ENCODE results near the gene MMP14. TPM values are rescaled to one million over a fixed set of nuclear protein-coding genes. Genes with fewer than 3 reads are reported as not detected.
"Not testable (repeated sequence)": the region's sequence is repeated elsewhere in the genome, so short reads cannot be mapped to it uniquely, and the experiment has no call there.

Gene MMP14
- total RNA-seq, 4 donors from 2014 or later = 106 to 161 (median 128) TPM

DNA sequence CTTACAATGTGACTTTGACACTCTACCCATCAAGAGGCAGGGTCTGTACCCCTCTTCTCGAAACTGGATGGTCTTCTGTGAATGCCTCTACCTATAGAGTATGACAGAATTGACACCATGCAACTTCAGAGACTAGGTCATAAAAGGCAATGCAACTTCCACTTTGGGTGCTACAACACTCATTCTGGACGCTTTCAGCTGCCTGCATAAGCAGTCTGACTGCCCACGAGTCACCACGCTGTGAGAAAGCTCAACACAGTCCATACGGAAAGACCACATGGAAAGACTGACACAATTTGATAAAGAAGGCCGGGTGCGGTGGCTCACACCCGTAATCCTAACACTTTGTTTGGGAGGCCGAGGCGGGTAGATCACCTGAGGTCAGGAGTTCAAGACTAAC is 36.0 kb upstream of the MMP14 start:
- TF ChIP-seq, protein P1, sequence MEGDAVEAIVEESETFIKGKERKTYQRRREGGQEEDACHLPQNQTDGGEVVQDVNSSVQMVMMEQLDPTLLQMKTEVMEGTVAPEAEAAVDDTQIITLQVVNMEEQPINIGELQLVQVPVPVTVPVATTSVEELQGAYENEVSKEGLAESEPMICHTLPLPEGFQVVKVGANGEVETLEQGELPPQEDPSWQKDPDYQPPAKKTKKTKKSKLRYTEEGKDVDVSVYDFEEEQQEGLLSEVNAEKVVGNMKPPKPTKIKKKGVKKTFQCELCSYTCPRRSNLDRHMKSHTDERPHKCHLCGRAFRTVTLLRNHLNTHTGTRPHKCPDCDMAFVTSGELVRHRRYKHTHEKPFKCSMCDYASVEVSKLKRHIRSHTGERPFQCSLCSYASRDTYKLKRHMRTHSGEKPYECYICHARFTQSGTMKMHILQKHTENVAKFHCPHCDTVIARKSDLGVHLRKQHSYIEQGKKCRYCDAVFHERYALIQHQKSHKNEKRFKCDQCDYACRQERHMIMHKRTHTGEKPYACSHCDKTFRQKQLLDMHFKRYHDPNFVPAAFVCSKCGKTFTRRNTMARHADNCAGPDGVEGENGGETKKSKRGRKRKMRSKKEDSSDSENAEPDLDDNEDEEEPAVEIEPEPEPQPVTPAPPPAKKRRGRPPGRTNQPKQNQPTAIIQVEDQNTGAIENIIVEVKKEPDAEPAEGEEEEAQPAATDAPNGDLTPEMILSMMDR (IDR thresholded peaks at IDR 0.05) = no peak
- TF ChIP-seq POLR2A (IDR thresholded peaks at IDR 0.05) (no peak), EP300 (IDR thresholded peaks at IDR 0.05) (no peak), POLR2AphosphoS5 (IDR thresholded peaks at IDR 0.05) (no peak)
- Histone ChIP-seq H3K4me1 (no peaks in the 10 kb centered on the region), H3K9me3 (no peaks in the 10 kb centered on the region), H3K27ac (no peak overlapping the region), H3K27me3 (no peaks in the 10 kb centered on the region), H3K36me3 (no peaks in the 10 kb centered on the region), H3K4me3 (no peak overlapping the region)
- DNase-seq (ENCODE audit: low spot score in 2 of 2) = no peak
- 90% methylated on average over 10 of the region's 10 CpGs for WGBS

DNA sequence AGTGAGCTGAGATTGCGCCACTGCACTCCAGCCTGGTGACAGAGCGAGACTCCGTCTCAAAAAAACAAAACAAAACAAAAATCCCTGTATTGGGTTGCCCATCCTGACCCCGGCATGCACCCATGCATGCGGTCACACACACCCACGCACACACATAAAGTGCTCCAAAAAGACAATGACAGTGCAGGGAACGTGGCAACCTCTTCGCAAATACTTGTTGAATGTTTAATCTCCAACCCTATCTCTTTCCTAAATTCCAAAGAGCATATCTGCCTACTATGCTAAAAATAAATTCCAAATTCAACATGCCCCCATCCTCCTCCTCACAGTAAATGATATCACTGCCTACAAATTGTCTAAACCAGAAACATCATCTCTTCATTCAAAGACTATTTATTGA is 34.7 kb upstream of the MMP14 start:
- no peak overlapping the region for H3K27ac ChIP-seq
- DNase-seq (ENCODE audit: low spot score in 2 of 2) = no peak
- H3K36me3 ChIP-seq = no peaks in the 10 kb centered on the region
- TF ChIP-seq, protein P1 (IDR thresholded peaks at IDR 0.05) = no peak
- TF ChIP-seq POLR2AphosphoS5 (IDR thresholded peaks at IDR 0.05) = no peak
- H3K9me3 ChIP-seq = no peaks in the 10 kb centered on the region
- no peaks in the 10 kb centered on the region for H3K4me1 ChIP-seq
- H3K4me3 ChIP-seq = no peak overlapping the region
- H3K27me3 ChIP-seq = no peaks in the 10 kb centered on the region
- 85% methylated on average over 8 of the region's 8 CpGs for WGBS

DNA sequence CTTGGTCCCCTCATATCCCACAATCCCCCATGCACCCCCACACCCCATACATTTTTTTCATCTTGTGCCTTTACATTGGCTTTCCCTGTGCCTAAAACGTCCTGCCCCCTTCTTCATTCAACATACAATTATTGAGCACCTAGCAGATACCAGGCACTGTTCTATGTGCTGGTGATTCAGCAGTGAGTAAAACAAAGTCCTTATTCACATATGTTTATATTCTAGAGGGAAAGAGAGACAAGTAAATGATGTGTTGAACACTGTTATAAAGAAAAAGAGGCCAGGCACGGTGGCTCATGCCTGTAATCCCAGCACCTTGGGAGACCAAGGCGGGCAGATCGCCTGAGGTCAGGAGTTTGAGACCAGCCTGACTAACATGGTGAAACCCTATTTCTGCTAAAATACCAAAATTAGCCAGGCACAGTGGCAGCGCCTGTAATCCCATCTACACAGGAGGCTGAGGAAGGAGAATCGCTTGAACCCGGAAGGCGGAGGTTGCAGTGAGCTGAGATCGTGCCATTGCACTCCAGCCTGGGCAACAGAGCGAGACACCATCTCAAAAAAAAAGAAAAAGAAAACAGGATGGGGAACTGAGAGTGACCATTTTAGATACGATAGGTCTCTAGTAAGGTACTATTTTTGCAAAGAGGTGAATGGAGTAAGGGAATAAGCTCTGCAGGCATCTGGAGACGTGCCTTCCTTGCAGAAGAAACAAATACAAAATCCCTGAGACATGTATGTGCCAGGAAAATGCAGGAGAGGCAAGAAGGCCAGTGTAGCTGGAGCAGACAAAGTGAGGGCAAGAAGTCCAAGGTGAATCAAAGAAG is 33.3 kb upstream of the MMP14 start:
- H3K4me3 ChIP-seq = no peak overlapping the region
- no peaks in the 10 kb centered on the region for H3K36me3 ChIP-seq
- WGBS = 76% methylated on average over 12 of the region's 12 CpGs
- H3K27ac ChIP-seq = no peak overlapping the region
- H3K4me1 ChIP-seq = no peaks in the 10 kb centered on the region
- no peaks in the 10 kb centered on the region for H3K27me3 ChIP-seq
- H3K9me3 ChIP-seq = no peaks in the 10 kb centered on the region
- DNase-seq (ENCODE audit: low spot score in 2 of 2) = no peak
- TF ChIP-seq, protein P1 (IDR thresholded peaks at IDR 0.05) = no peak
- TF ChIP-seq POLR2A (IDR thresholded peaks at IDR 0.05) = no peak
- TF ChIP-seq EP300 (IDR thresholded peaks at IDR 0.05) = no peak
- no peak for TF ChIP-seq POLR2AphosphoS5 (IDR thresholded peaks at IDR 0.05)

DNA sequence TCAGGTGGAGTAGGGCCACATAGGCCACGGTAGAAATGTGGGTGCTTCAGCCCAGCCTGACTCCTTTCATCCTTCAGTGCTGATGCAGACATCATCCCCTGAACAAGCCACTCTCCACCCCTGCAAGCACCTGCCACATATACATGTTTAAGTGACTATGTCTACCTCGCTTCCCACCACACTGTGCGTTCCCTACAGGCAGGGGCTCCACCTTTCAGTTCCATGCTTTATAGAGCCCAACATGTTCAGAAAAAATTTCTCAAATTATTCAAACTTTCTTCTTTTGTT is 32.8 kb upstream of the MMP14 start:
- H3K9me3 ChIP-seq = no peaks in the 10 kb centered on the region
- H3K36me3 ChIP-seq = no peaks in the 10 kb centered on the region
- no peaks in the 10 kb centered on the region for H3K27me3 ChIP-seq
- H3K4me1 ChIP-seq = no peaks in the 10 kb centered on the region
- H3K4me3 ChIP-seq = no peak overlapping the region
- no peak for DNase-seq (ENCODE audit: low spot score in 2 of 2)
- TF ChIP-seq POLR2A (IDR thresholded peaks at IDR 0.05) = no peak
- no peak for TF ChIP-seq EP300 (IDR thresholded peaks at IDR 0.05)
- no peak overlapping the region for H3K27ac ChIP-seq
- WGBS = 84% methylated on average over 3 of the region's 3 CpGs

DNA sequence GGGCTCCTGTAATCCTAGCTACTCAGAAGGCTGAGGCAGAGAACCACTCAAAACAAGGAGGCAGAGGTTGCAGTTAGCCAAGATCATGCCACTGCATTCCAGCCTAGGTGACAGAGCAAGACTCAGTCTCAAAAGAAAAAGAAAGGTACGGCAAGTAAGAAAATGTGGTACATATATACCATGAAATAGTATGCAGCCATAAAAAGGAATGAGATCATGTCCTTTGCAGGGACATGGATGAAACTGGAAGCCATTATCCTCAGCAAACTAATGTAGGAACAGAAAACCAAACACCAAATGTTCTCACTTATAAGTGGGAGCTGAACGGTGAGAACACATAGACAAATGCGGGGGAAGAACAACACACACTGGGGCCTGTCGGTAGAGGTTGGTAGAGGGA is 31.1 kb upstream of the MMP14 start:
- not testable (repeated sequence) for H3K9me3 ChIP-seq; H3K36me3 ChIP-seq; DNase-seq (ENCODE audit: low spot score in 2 of 2); H3K4me3 ChIP-seq; H3K4me1 ChIP-seq; H3K27me3 ChIP-seq; H3K27ac ChIP-seq
- WGBS = 97% methylated on average over 4 of the region's 4 CpGs

DNA sequence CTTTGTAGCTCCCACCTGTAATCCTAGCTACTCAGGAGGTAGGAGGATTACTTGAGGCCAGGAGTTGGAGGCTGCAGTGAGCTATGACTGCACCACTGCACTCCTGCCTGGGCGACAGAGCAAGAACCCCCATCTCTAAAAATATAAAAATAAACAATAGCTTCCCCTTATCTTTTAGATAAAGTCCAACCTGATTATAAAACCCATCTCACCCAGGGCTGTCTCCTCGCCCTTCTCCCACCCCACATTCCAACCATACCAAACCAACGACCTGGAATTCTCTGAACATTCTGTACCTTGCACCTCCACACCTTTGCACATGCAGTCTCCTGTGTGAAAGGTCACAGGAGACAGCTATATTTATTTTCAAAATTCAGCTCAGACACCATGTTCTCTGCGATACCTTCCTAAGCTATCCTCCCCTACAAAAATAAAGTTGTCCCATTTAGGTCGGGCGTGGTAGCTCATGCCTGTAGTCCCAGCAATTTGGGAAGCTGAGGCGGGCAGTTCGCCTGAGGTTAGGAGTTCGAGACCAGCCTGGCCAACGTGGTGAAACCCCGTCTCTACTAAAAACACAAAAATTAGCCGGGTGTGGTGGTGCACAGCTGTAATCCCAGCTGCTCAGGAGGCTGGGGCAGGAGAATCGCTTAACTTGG is 28.8 kb upstream of the MMP14 start:
- no peak overlapping the region for H3K27ac ChIP-seq
- no peak overlapping the region for H3K4me3 ChIP-seq
- no peaks in the 10 kb centered on the region for H3K4me1 ChIP-seq
- DNase-seq (ENCODE audit: low spot score in 2 of 2) = no peak
- H3K9me3 ChIP-seq = no peaks in the 10 kb centered on the region
- 77% methylated on average over 13 of the region's 13 CpGs for WGBS
- no peaks in the 10 kb centered on the region for H3K36me3 ChIP-seq
- TF ChIP-seq EP300 (IDR thresholded peaks at IDR 0.05) (no peak), POLR2A (IDR thresholded peaks at IDR 0.05) (no peak), POLR2AphosphoS5 (IDR thresholded peaks at IDR 0.05) (no peak)
- TF ChIP-seq, protein P1 (IDR thresholded peaks at IDR 0.05) = no peak
- no peaks in the 10 kb centered on the region for H3K27me3 ChIP-seq

Measured in suprapubic skin (tissue), 4 donors.